Measurements from ENCODE around the gene INPP5A. TPM values are rescaled to one million over a fixed set of nuclear protein-coding genes. Genes with fewer than 3 reads are reported as not detected.

The INPP5A gene
- total and polyA plus RNA-seq, 9 of the 15 experiments (the other 6 are each of a cell fraction or from before 2014, with no cell fraction given): 0.66 to 11.6 (median 7.7) TPM

GRCh38 chr10:132518572-132519381 lies 18.8 kb upstream of the INPP5A start (continued):
- TF ChIP-seq USF1 (CRISPR knock-in tag; IDR thresholded peaks at IDR 0.05): peak; percentile 94
- peak; percentile 31; the same call in 1 of the 2 replicates for TF ChIP-seq CEBPB (tag; IDR thresholded peaks at IDR 0.05)
- TF ChIP-seq ESRRB (CRISPR knock-in tag; IDR thresholded peaks at IDR 0.05; ENCODE audit: borderline replicate concordance): no peak
- 0 out of 2 replicates have a peak, but pooled peaks have one; percentile 25 for TF ChIP-seq SP1 (CRISPR knock-in tag; IDR thresholded peaks at IDR 0.05)
- no peak for TF ChIP-seq ZNF24 (IDR thresholded peaks at IDR 0.05)
- no peak for TF ChIP-seq E4F1 (CRISPR knock-in tag; IDR thresholded peaks at IDR 0.05; ENCODE audit: borderline replicate concordance)
- peak; percentile 56 for TF ChIP-seq ESRRA (IDR thresholded peaks at IDR 0.05; ENCODE audit: borderline replicate concordance, low read depth)
- no peak for TF ChIP-seq CC2D1A (IDR thresholded peaks at IDR 0.05)
- TF ChIP-seq RB1 (IDR thresholded peaks at IDR 0.05; ENCODE audit: low read depth): no peak
- TF ChIP-seq, protein P1, sequence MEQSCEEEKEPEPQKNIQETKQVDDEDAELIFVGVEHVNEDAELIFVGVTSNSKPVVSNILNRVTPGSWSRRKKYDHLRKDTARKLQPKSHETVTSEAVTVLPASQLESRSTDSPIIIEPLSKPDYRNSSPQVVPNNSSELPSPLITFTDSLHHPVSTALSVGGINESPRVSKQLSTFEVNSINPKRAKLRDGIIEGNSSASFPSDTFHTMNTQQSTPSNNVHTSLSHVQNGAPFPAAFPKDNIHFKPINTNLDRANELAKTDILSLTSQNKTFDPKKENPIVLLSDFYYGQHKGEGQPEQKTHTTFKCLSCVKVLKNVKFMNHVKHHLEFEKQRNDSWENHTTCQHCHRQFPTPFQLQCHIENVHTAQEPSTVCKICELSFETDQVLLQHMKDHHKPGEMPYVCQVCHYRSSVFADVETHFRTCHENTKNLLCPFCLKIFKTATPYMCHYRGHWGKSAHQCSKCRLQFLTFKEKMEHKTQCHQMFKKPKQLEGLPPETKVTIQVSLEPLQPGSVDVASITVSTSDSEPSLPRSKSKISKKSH (CRISPR knock-in tag; IDR thresholded peaks at IDR 0.05): no peak
- TF ChIP-seq MEIS2 (IDR thresholded peaks at IDR 0.05; ENCODE audit: partially characterized antibody): peak; percentile 55
- no peak for TF ChIP-seq KAT7 (CRISPR knock-in tag; IDR thresholded peaks at IDR 0.05; ENCODE audit: borderline replicate concordance)
- no peak for TF ChIP-seq KLF10 (CRISPR knock-in tag; IDR thresholded peaks at IDR 0.05)
- no peak; the same call in 1 of the 2 replicates for TF ChIP-seq PHF8 (IDR thresholded peaks at IDR 0.05; ENCODE audit: borderline replicate concordance, low read length)
- no peak for TF ChIP-seq OTX1 (CRISPR knock-in tag; IDR thresholded peaks at IDR 0.05)
- TF ChIP-seq KAT8 (IDR thresholded peaks at IDR 0.05; ENCODE audit: low read depth): no peak
- no peak for TF ChIP-seq ZNF316 (IDR thresholded peaks at IDR 0.05)
- no peak for TF ChIP-seq RHOXF2B (CRISPR knock-in tag; conservative IDR thresholded peaks at IDR 0.05)
- TF ChIP-seq NFRKB (IDR thresholded peaks at IDR 0.05; ENCODE audit: low read depth): no peak
- TF ChIP-seq KLF6 (CRISPR knock-in tag; IDR thresholded peaks at IDR 0.05; ENCODE audit: borderline replicate concordance): no peak
- TF ChIP-seq ZNF354B (CRISPR knock-in tag; IDR thresholded peaks at IDR 0.05): no peak
- no peak for TF ChIP-seq ZNF41 (CRISPR knock-in tag; conservative IDR thresholded peaks at IDR 0.05)
- peak; percentile 69 for TF ChIP-seq NFIC (IDR thresholded peaks at IDR 0.05)
- TF ChIP-seq TFAP4 (CRISPR knock-in tag; IDR thresholded peaks at IDR 0.05; ENCODE audit: borderline replicate concordance): peak; percentile 11; the same call in 1 of the 2 replicates
- TF ChIP-seq E2F3 (CRISPR knock-in tag; IDR thresholded peaks at IDR 0.05): no peak
- 0 out of 2 replicates have a peak, but pooled peaks have one; percentile 27 for TF ChIP-seq ZNF232 (CRISPR knock-in tag; IDR thresholded peaks at IDR 0.05)

Measured in K562 (cell line).